Measurements from ENCODE around the gene RIC8B. TPM values are rescaled to one million over a fixed set of nuclear protein-coding genes. Genes with fewer than 3 reads are reported as not detected.
A peak's percentile ranks its signal among the peaks of the same experiment; 100 is the strongest.

The RIC8B gene
- total RNA-seq, 1 donor from 2014 or later: 33.8 TPM

GRCh38 chr12:106903241-106903945 lies 128.9 kb downstream of the RIC8B start:
- peak; percentile 74 for DNase-seq (ENCODE audit: low read depth, low spot score)
- H3K4me1 Mint-ChIP-seq: peaks cover 28% of the 10 kb centered on the region
- no peaks in the 10 kb centered on the region for H3K36me3 Mint-ChIP-seq (ENCODE audit: low read depth)
- H3K27me3 Mint-ChIP-seq (ENCODE audit: low read depth): peaks cover 3% of the 10 kb centered on the region
- TF ChIP-seq CTCF (conservative IDR thresholded peaks at IDR 0.05): no peak
- peak overlapping the region; percentile 30 for H3K27ac Mint-ChIP-seq (ENCODE audit: unreplicated experiment)
- peak overlapping the region; percentile 65 for H3K4me3 Mint-ChIP-seq
- H3K9me3 Mint-ChIP-seq: peaks cover 8% of the 10 kb centered on the region

- no peaks in the 10 kb centered on the region for H3K36me3 Mint-ChIP-seq (ENCODE audit: low read depth)
- H3K27ac Mint-ChIP-seq (ENCODE audit: unreplicated experiment): no peak overlapping the region
- peaks cover 8% of the 10 kb centered on the region for H3K9me3 Mint-ChIP-seq
- H3K4me1 Mint-ChIP-seq: peaks cover 10% of the 10 kb centered on the region
- DNase-seq (ENCODE audit: low read depth, low spot score): no peak
- no peak overlapping the region for H3K4me3 Mint-ChIP-seq
- no peak for TF ChIP-seq CTCF (conservative IDR thresholded peaks at IDR 0.05)
- peaks cover 3% of the 10 kb centered on the region for H3K27me3 Mint-ChIP-seq (ENCODE audit: low read depth)
Observed at GRCh38 chr12:106906715-106907114, 132.2 kb downstream of the RIC8B start.

GRCh38 chr12:106907411-106907810 lies 132.9 kb downstream of the RIC8B start:
- Mint-ChIP-seq H3K9me3 (peaks cover 8% of the 10 kb centered on the region), H3K4me1 (peaks cover 10% of the 10 kb centered on the region), H3K4me3 (peak overlapping the region; percentile 42), H3K27me3 (ENCODE audit: low read depth) (peaks cover 3% of the 10 kb centered on the region), H3K36me3 (ENCODE audit: low read depth) (no peaks in the 10 kb centered on the region), H3K27ac (ENCODE audit: unreplicated experiment) (no peak overlapping the region)
- no peak for DNase-seq (ENCODE audit: low read depth, low spot score)
- no peak for TF ChIP-seq CTCF (conservative IDR thresholded peaks at IDR 0.05)

- Mint-ChIP-seq H3K4me1 (peaks cover 11% of the 10 kb centered on the region), H3K9me3 (peaks cover 8% of the 10 kb centered on the region), H3K4me3 (peak overlapping the region; percentile 42), H3K27ac (ENCODE audit: unreplicated experiment) (no peak overlapping the region), H3K27me3 (ENCODE audit: low read depth) (peaks cover 3% of the 10 kb centered on the region), H3K36me3 (ENCODE audit: low read depth) (no peaks in the 10 kb centered on the region)
- TF ChIP-seq CTCF (conservative IDR thresholded peaks at IDR 0.05): no peak
- no peak for DNase-seq (ENCODE audit: low read depth, low spot score)
Observed at GRCh38 chr12:106907846-106908245, 133.4 kb downstream of the RIC8B start.

GRCh38 chr12:106908561-106908960 lies 134.1 kb downstream of the RIC8B start:
- no peaks in the 10 kb centered on the region for H3K36me3 Mint-ChIP-seq (ENCODE audit: low read depth)
- DNase-seq (ENCODE audit: low read depth, low spot score): no peak
- H3K27ac Mint-ChIP-seq (ENCODE audit: unreplicated experiment): no peak overlapping the region
- no peak for TF ChIP-seq CTCF (conservative IDR thresholded peaks at IDR 0.05)
- no peak overlapping the region for H3K4me3 Mint-ChIP-seq
- H3K27me3 Mint-ChIP-seq (ENCODE audit: low read depth): peaks cover 3% of the 10 kb centered on the region
- H3K4me1 Mint-ChIP-seq: peaks cover 10% of the 10 kb centered on the region
- H3K9me3 Mint-ChIP-seq: peaks cover 8% of the 10 kb centered on the region

Measured in neural crest cell (in vitro differentiated cells).